Common myeloid progenitor, CD34-positive (primary cell): ENCODE results near the gene CIC.

ENCODE experiments used
- CTCF ChIA-PET: fragments of 350-600 bp; sonication (Branson Sonifier 250); formaldehyde crosslinking; loops from one replicate; lab custom pipeline; 2021; ENCODE audit warnings: antibody characterized with exemption; lab: Charles Lee
- POLR2A ChIA-PET: fragments of 350-600 bp; sonication (Branson Sonifier 250); formaldehyde crosslinking; loops from one replicate; lab custom pipeline; 2021; ENCODE audit warnings: antibody characterized with exemption; lab: Charles Lee
- DNase-seq, 3 donors: peaks; one replicate each; pipeline versions ENCODE4 v3.0.0 to v3.0.0-alpha.2; 2013
- H3K27ac ChIP-seq, 2 experiments: 1 replicate in 1 of 2; 2 replicates in 1 of 2; pipeline ENCODE4 v1.7.0; 2013; ENCODE audit warnings: inconsistent platforms in 2 of 2, low read length in 2 of 2, mild to moderate bottlenecking in 2 of 2, low read depth in 1 of 2, moderate library complexity in 1 of 2; ENCODE audit not compliant: severe bottlenecking in 2 of 2, insufficient read depth in 1 of 2, poor library complexity in 1 of 2
- H3K27me3 ChIP-seq, 5 experiments: replicated peaks in 2 of 5; 1 replicate in 3 of 5; 2 replicates in 2 of 5; pipeline versions ENCODE4 v1.6.1 to v1.7.0; 2013; ENCODE audit warnings: low read length in 4 of 5, mild to moderate bottlenecking in 2 of 5, moderate library complexity in 2 of 5, inconsistent platforms in 1 of 5; ENCODE audit not compliant: insufficient read depth in 5 of 5, control insufficient read depth in 4 of 5
- H3K36me3 ChIP-seq, 4 experiments: 1 replicate in 2 of 4; 2 replicates in 2 of 4; pipeline versions ENCODE4 v1.6.1 to v1.7.0; 2013; ENCODE audit warnings: low read length in 3 of 4, control low read depth in 1 of 4, mild to moderate bottlenecking in 1 of 4; ENCODE audit not compliant: control insufficient read depth in 4 of 4, insufficient read depth in 4 of 4
- H3K4me1 ChIP-seq, 4 experiments: 1 replicate in 3 of 4; 2 replicates in 1 of 4; pipeline versions ENCODE4 v1.6.1 to v1.7.1; 2013; ENCODE audit warnings: low read length in 3 of 4, mild to moderate bottlenecking in 3 of 4, control low read depth in 1 of 4, inconsistent platforms in 1 of 4, moderate library complexity in 1 of 4; ENCODE audit not compliant: control insufficient read depth in 4 of 4, insufficient read depth in 4 of 4; ENCODE audit errors: control extremely low read depth in 1 of 4
- H3K4me3 ChIP-seq, 7 experiments: 1 replicate in 4 of 7; 2 replicates in 3 of 7; pipeline versions ENCODE4 v1.5.1 to v1.7.0; 2013; ENCODE audit warnings: mild to moderate bottlenecking in 7 of 7, low read length in 6 of 7, moderate library complexity in 6 of 7, inconsistent platforms in 2 of 7, low read depth in 2 of 7, control low read depth in 1 of 7; ENCODE audit not compliant: insufficient read depth in 4 of 7, control insufficient read depth in 1 of 7; ENCODE audit errors: extremely low read depth in 1 of 7
- H3K9me3 ChIP-seq, 5 experiments: 1 replicate in 4 of 5; 2 replicates in 1 of 5; pipeline versions ENCODE4 v1.6.1 to v1.7.1; 2013; ENCODE audit warnings: low read length in 4 of 5, mild to moderate bottlenecking in 2 of 5, inconsistent platforms in 1 of 5, low read depth in 1 of 5, moderate library complexity in 1 of 5; ENCODE audit not compliant: control insufficient read depth in 4 of 5, insufficient read depth in 2 of 5; ENCODE audit errors: control extremely low read depth in 1 of 5
- WGBS: methylation state at CpG from one replicate; pipeline ENCODE4 v1.1.5; 2013; ENCODE audit not compliant: insufficient coverage; 5-methylcytosine and 5-hydroxymethylcytosine counted together

The CIC gene

DNA sequence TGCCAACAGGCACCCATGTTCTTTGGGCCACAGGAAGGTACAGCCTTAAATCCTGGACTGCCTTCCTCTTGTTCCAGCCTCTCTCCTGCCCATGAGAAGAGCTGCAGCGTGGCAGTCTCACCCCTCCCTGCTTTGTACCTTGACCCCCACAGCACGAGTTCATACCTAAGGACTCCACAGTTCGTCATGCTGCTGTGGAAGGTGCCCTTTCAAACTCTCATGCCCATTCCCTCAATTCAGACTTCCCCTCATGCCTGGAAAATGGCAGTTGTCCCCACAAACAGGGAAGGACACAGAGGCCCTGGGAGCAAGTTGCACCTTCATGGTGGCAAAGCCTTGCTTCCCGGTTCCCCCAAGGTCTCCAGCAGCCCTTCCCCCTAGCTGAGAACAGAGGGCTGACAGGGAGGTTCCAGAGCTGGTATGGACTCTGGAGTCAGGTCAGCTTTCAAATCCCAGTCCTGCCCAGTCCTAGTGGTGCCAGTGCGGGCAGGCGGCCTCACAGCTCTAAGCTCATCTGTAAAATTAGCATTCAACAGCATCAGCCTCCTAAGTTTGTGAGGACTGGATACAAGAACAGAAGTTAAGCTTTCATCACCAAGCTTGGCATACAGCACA is 35.3 kb upstream of the CIC start:
- Histone ChIP-seq H3K27ac (no peak overlapping the region), H3K4me1 (peaks cover 0 to 6% (median 2%) of the 10 kb centered on the region in 4 experiments), H3K36me3 (peaks cover 13 to 78% (median 62%) of the 10 kb centered on the region in 4 experiments), H3K27me3 (no peaks in the 10 kb centered on the region), H3K4me3 (no peak overlapping the region), H3K9me3 (no peaks in the 10 kb centered on the region)
- POLR2A ChIA-PET, result interaction anchor here (0.6 to 1.0 kb wide), 2 partner anchors 9 to 99 kb away, joined by 3 read pairs; no protein-coding TSS in a partner anchor
- CTCF ChIA-PET, result interaction anchor here (0.8 to 2.8 kb wide), 4 partner anchors 35 to 124 kb away, joined by 3 to 11 read pairs (median 4); no protein-coding TSS in a partner anchor
- no peak for DNase-seq
- 96% methylated on average over 5 of the region's 6 CpGs for WGBS

DNA sequence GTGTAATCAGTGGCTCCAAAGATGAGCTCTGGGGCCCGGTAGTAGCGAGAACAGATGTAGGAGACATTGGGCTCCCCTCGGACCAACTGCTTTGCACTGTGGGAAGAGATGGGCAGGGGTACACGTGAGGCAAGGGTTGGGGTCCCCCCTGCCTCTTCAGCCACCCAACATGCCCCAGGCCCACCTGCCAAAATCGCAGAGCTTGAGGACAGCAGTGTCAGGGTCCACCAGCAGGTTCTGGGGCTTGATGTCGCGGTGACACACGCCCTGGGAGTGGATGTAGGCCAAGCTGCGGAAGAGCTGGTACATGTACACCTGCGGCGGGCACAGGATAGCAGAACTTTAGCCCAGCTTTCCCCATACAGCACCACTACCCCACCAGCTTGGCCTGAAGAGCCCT is 34.7 kb upstream of the CIC start:
- CTCF ChIA-PET, result interaction anchor here (1.2 to 2.8 kb wide), 4 partner anchors 19 to 125 kb away, joined by 3 to 11 read pairs (median 5); no protein-coding TSS in a partner anchor
- Histone ChIP-seq H3K4me3 (no peak overlapping the region), H3K9me3 (no peaks in the 10 kb centered on the region), H3K27ac (no peak overlapping the region), H3K36me3 (peaks cover 13 to 78% (median 63%) of the 10 kb centered on the region in 4 experiments), H3K4me1 (peaks cover 0 to 6% (median 1%) of the 10 kb centered on the region in 4 experiments), H3K27me3 (no peaks in the 10 kb centered on the region)
- WGBS, result 100% methylated on average over 3 of the region's 11 CpGs
- POLR2A ChIA-PET, result interaction anchor here (0.6 kb wide), 2 partner anchors 34 to 100 kb away, joined by 3 read pairs; partner anchors contain the start of gene CIC
- no peak for DNase-seq

DNA sequence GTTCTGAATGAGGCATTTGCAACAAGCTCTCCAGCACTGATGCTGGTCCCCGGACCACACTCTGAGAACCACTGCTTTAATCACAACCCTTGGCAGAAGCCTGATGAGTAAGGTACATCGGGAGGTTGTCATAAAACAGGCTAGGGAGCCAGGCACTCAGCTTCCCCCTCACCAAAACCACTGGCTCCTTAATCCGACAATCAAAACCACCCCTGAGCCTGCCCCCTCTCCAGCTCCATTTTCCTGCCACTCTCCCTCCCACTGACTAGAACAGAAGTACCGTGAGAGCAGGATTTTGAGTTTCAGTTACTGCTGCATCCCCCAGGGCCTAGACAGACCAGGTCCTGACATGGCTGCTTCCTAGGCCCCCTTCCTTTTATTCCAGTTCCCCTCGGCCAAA is 33.9 kb upstream of the CIC start:
- Histone ChIP-seq H3K27ac (no peak overlapping the region), H3K27me3 (no peaks in the 10 kb centered on the region), H3K9me3 (no peaks in the 10 kb centered on the region), H3K36me3 (peaks cover 13 to 78% (median 64%) of the 10 kb centered on the region in 4 experiments), H3K4me1 (peaks cover 0 to 2% (median 0%) of the 10 kb centered on the region in 4 experiments), H3K4me3 (no peak overlapping the region)
- WGBS, result 81% methylated on average over 5 of the region's 5 CpGs
- ChIA-PET CTCF (interaction anchor here (0.6 to 2.8 kb wide), 6 partner anchors 11 to 137 kb away, joined by 3 to 11 read pairs (median 4); no protein-coding TSS in a partner anchor), POLR2A (interaction anchor here (0.6 kb wide), 1 partner anchor 34 kb away, joined by 3 read pairs; the partner anchor contains the start of gene CIC)
- DNase-seq, result no peak

DNA sequence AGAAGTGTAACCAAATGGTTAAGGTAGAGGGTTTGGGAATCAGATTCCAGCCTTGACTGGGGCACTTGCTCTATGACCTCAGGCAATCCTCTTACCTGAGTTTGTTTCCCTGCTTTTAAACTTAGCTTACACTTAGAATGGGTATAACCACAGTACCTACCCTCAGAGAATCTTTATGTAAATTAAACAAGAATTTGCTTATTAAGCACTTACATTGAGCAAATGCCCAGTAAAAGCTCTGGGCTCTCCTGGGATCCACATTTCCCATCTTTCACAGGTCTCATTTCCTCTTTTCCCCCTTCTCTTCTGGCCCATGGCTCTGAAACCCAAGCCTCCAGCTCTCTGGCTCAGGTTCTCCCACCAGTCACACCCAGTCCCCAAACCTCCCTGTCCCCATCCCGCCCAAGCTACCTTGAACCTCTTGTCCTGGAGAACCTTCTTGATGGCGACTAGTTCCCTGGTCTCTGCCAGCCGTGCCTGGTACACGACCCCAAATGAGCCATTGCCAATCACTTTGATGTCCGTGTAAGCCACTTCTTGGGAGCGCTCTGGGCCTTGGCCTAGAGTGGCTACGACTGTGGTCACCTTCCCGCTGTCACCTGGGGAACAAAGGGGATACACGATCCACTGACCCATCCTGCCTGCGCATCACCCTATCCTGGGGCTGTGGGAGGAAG is 29.4 kb upstream of the CIC start:
- no peaks in the 10 kb centered on the region for H3K27me3 ChIP-seq
- WGBS, result 89% methylated on average over 8 of the region's 10 CpGs
- H3K36me3 ChIP-seq, result peaks cover 4 to 35% (median 30%) of the 10 kb centered on the region in 4 experiments
- no peak overlapping the region for H3K4me3 ChIP-seq
- H3K9me3 ChIP-seq, result no peaks in the 10 kb centered on the region
- peaks cover 7 to 27% (median 20%) of the 10 kb centered on the region in 4 experiments for H3K4me1 ChIP-seq
- no peak for DNase-seq
- ChIA-PET POLR2A (no interaction called here), CTCF (interaction anchor here (0.6 to 2.8 kb wide), 7 partner anchors 10 to 117 kb away, joined by 3 to 11 read pairs (median 4); partner anchors contain the start of gene ZNF526)
- H3K27ac ChIP-seq, result no peak overlapping the region

DNA sequence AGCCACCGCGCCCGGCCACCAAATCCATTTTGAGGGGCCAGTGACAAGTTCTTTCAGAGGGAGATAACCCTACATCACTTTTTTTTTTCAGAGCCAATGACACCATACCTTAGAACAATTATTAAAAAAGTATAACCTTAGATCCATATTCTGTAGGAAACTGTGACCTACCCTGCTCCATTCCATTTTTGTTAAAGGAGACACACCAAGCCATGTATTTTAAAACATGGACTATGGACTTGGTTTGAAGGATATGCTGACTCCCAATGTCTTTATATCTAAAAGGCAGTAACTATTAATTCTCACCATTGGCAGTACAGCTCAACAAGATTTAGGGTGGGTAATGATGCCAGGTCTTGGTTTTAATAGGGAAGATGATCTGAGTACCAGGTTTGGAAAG is 27.8 kb upstream of the CIC start:
- Histone ChIP-seq H3K27me3 (no peaks in the 10 kb centered on the region), H3K27ac (peak overlapping the region; percentile 76 to 93), H3K36me3 (peaks cover 0 to 25% (median 19%) of the 10 kb centered on the region in 4 experiments), H3K4me3 (peak overlapping the region in 6 of 7 experiments; percentile 81 to 95 (median 88)), H3K4me1 (peaks cover 7 to 33% (median 27%) of the 10 kb centered on the region in 4 experiments), H3K9me3 (no peaks in the 10 kb centered on the region)
- POLR2A ChIA-PET, result interaction anchor here (0.7 to 0.9 kb wide), 2 partner anchors 21 to 26 kb away, joined by 3 read pairs; no protein-coding TSS in a partner anchor
- no peak for DNase-seq
- no CpG with 5 or more reads among the region's 3 CpGs for WGBS
- CTCF ChIA-PET, result interaction anchor here (1.0 to 12.3 kb wide), 5 partner anchors 9 to 49 kb away, joined by 3 to 159 read pairs (median 6); partner anchors contain the start of gene ZNF526

DNA sequence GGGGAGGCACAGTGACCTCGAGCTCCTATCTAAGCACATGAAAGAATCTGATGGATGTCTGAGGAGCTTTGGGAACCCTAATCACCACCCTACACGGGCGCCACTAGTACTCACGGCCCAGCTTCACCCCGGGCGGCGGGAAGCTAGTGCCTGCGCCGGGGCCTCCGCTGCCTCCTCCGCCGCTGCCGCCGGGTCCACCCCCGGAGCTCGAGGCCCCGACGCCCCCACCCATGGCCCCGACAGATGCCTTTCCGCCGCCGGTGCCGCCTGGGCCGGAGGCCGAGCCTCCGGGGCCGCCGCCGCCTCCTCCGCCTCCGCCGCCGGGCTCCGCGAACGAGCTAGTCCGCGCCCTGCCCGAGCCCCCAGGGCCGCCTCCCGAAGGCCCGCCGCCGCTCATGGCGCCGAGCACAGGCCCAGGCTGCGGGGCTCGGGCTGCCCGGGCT is 27.0 kb upstream of the CIC start:
- ChIA-PET POLR2A (interaction anchor here (0.5 to 1.5 kb wide), 6 partner anchors 14 to 42 kb away, joined by 3 to 5 read pairs (median 4); partner anchors contain the start of gene ZNF526), CTCF (interaction anchor here (0.8 to 12.3 kb wide), 9 partner anchors 10 to 140 kb away, joined by 3 to 159 read pairs (median 4); no protein-coding TSS in a partner anchor)
- Histone ChIP-seq H3K9me3 (no peaks in the 10 kb centered on the region), H3K27ac (peak overlapping the region; percentile 76 to 93), H3K36me3 (peaks cover 0 to 26% (median 14%) of the 10 kb centered on the region in 4 experiments), H3K4me1 (peaks cover 7 to 36% (median 27%) of the 10 kb centered on the region in 4 experiments), H3K4me3 (peak overlapping the region; percentile 65 to 95 (median 88)), H3K27me3 (no peaks in the 10 kb centered on the region)
- WGBS, result 0% methylated on average over 17 of the region's 49 CpGs
- DNase-seq, result no peak
